DND-41 (cell line): ENCODE results near the gene KCNB1.

Experiments
- ATAC-seq: fragments of 200-7000 bp; cut with Tn5 transposase; 3 replicates; pipeline ENCODE4 v1.9.1; 2021; ENCODE audit warnings: low read depth; ENCODE audit not compliant: insufficient read depth
- DNase-seq: peaks from one replicate; pipeline ENCODE4 v3.0.0-alpha.2; 2020
- H2AFZ ChIP-seq: 2 replicates; pipeline ENCODE4 v1.6.0; 2012; ENCODE audit warnings: low read depth, low read length
- H3K27ac ChIP-seq: 2 replicates; pipeline ENCODE4 v1.5.1; 2012; ENCODE audit warnings: low read length, inconsistent platforms
- H3K27me3 ChIP-seq: fragments of 200-600 bp; sonication (generic); 2 replicates; pipeline ENCODE4 v1.6.0; 2012; ENCODE audit warnings: low read length, mild to moderate bottlenecking, inconsistent platforms; ENCODE audit not compliant: insufficient read depth, poor library complexity
- H3K36me3 ChIP-seq: 2 replicates; pipeline ENCODE4 v1.5.1; 2012; ENCODE audit warnings: low read length, inconsistent platforms; ENCODE audit not compliant: insufficient read depth
- H3K4me1 ChIP-seq: 2 replicates; pipeline ENCODE4 v1.5.1; 2012; ENCODE audit warnings: mild to moderate bottlenecking, low read length; ENCODE audit not compliant: insufficient read depth
- H3K4me2 ChIP-seq: 2 replicates; pipeline ENCODE4 v1.6.0; 2012; ENCODE audit warnings: mild to moderate bottlenecking, moderate library complexity, low read length, inconsistent platforms; ENCODE audit not compliant: insufficient read depth
- H3K4me3 ChIP-seq, 2 experiments: fragments of 200-600 bp in 1 of 2; shearing (Covaris generic) in 1 of 2; 2 replicates each; pipeline ENCODE4 v1.5.1; 2012 to 2016; ENCODE audit warnings: inconsistent platforms in 2 of 2, low read length in 2 of 2, mild to moderate bottlenecking in 2 of 2, low read depth in 1 of 2, moderate library complexity in 1 of 2
- H3K79me2 ChIP-seq: 2 replicates; pipeline ENCODE4 v1.6.0; 2012; ENCODE audit warnings: low read length, inconsistent platforms; ENCODE audit not compliant: insufficient read depth
- H3K9ac ChIP-seq: 2 replicates; pipeline ENCODE4 v1.6.0; 2012; ENCODE audit warnings: low read depth, mild to moderate bottlenecking, inconsistent platforms, low read length, moderate library complexity
- H3K9me3 ChIP-seq: 2 replicates; pipeline ENCODE4 v1.5.1; 2012; ENCODE audit warnings: low read length, moderate library complexity, mild to moderate bottlenecking, inconsistent platforms; ENCODE audit not compliant: insufficient read depth, severe bottlenecking
- H4K20me1 ChIP-seq: 2 replicates; pipeline ENCODE4 v1.6.0; 2012; ENCODE audit warnings: low read length; ENCODE audit not compliant: insufficient read depth
- EZH2 ChIP-seq: IDR thresholded peaks from 3 replicates; pipeline ENCODE4 v1.6.1; 2012; ENCODE audit warnings: borderline replicate concordance, low read depth, mild to moderate bottlenecking, moderate library complexity, low read length, inconsistent platforms; ENCODE audit not compliant: severe bottlenecking
- TF ChIP-seq, protein P1 (sequence below): IDR thresholded peaks from 2 replicates; pipeline ENCODE4 v1.5.1; 2012; ENCODE audit warnings: borderline replicate concordance, low read length, moderate library complexity, mild to moderate bottlenecking; ENCODE audit not compliant: poor library complexity, severe bottlenecking; ENCODE audit errors: extremely low read depth

KCNB1 gene

DNA sequence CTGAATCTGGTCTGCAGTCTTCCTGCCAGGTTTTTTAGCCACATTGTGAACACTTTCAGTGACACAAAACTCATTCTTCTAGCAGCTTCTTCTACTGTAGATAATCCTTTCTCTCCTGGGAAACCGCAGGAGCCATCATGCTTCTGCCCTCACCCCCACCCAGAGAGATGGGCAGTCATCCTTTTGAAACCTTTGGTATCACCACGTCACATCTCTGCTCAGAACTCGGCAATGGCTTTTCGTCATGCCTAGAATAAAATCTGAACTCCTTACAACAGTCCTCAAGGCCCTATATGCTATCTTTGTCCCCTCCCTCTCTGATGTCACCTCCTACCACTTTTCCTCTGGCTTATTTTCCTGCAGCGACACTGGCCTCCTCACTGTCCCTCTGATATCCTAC is 158.2 kb downstream of the KCNB1 start:
- ATAC-seq (no peak), DNase-seq (no peak)
- Histone ChIP-seq H3K4me2 (no peak overlapping the region), H4K20me1 (0 out of 2 replicates have a peak, but pooled peaks cover 6% of the 10 kb centered on the region), H2AFZ (no peak overlapping the region), H3K4me3 (no peak overlapping the region), H3K9me3 (no peaks in the 10 kb centered on the region), H3K27me3 (peaks cover 34% of the 10 kb centered on the region), H3K36me3 (no peaks in the 10 kb centered on the region), H3K27ac (no peak overlapping the region), H3K79me2 (no peaks in the 10 kb centered on the region), H3K4me1 (peaks cover 16% of the 10 kb centered on the region), H3K9ac (no peak overlapping the region)
- no peak for TF ChIP-seq EZH2

DNA sequence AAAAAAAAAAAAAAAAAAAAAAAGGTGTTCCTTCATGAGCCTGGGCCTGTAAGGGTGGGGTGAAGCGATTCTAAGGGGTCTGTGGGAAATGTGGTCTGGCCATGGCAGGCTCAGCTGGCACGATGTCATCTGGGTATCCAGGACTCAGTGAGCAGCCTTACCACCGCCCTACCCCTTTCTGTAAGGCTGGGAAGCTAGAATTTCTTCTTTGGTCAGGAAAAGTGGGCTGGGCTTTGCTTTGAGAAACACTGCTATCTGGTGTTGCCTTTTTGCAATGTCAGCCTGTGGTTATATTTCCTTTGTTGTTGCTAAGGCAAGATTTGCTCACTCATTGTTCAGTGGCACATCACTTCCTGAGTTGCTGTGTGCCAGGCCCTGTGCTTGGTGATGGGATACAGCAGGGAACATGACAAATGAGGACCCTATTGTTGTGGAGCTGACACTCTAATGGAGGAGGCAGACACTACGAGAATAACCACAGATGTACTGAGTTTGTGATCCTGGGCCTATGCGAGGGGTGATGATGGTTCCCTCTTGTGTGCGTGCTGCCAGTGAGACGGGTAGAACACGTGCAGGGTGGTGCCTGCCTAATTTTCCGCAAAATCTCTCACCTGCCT is 158.7 kb downstream of the KCNB1 start:
- Histone ChIP-seq H3K9ac (no peak overlapping the region), H3K27ac (no peak overlapping the region), H3K27me3 (peaks cover 35% of the 10 kb centered on the region), H3K4me2 (peak overlapping the region; percentile 44; the same call in 1 of the 2 replicates), H3K36me3 (no peaks in the 10 kb centered on the region), H3K79me2 (no peaks in the 10 kb centered on the region), H3K9me3 (no peaks in the 10 kb centered on the region), H3K4me1 (peaks cover 22% of the 10 kb centered on the region), H4K20me1 (0 out of 2 replicates have a peak, but pooled peaks cover under 1% of the 10 kb centered on the region), H2AFZ (peak overlapping the region; percentile 4; the same call in 1 of the 2 replicates), H3K4me3 (no peak overlapping the region)
- ATAC-seq (peak; percentile 87), DNase-seq (peak; percentile 82)
- TF ChIP-seq, protein P1, sequence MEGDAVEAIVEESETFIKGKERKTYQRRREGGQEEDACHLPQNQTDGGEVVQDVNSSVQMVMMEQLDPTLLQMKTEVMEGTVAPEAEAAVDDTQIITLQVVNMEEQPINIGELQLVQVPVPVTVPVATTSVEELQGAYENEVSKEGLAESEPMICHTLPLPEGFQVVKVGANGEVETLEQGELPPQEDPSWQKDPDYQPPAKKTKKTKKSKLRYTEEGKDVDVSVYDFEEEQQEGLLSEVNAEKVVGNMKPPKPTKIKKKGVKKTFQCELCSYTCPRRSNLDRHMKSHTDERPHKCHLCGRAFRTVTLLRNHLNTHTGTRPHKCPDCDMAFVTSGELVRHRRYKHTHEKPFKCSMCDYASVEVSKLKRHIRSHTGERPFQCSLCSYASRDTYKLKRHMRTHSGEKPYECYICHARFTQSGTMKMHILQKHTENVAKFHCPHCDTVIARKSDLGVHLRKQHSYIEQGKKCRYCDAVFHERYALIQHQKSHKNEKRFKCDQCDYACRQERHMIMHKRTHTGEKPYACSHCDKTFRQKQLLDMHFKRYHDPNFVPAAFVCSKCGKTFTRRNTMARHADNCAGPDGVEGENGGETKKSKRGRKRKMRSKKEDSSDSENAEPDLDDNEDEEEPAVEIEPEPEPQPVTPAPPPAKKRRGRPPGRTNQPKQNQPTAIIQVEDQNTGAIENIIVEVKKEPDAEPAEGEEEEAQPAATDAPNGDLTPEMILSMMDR: peak; percentile 75
- no peak for TF ChIP-seq EZH2

DNA sequence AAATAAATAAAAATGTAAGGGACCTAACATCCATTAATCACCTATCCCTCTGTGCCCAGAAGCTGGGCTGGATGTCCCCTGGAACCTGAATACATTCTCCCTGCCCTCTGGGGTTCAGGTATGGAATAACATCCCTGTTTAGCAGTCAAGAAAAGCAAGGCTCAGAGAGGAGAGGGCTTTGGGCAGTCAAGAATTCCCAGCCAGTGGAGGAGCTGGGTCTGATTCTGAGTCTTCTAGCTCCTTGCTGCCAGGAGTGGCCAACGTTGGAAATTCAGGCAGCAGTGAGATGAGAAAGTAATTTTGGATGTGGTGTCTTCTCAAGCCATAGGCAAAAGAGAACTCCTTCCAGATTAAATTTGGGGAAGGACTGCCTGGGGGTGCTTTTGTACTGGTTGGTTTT is 162.0 kb downstream of the KCNB1 start:
- no peaks in the 10 kb centered on the region for H4K20me1 ChIP-seq
- no peak overlapping the region for H3K4me2 ChIP-seq
- no peak overlapping the region for H2AFZ ChIP-seq
- no peaks in the 10 kb centered on the region for H3K9me3 ChIP-seq
- H3K79me2 ChIP-seq: no peaks in the 10 kb centered on the region
- TF ChIP-seq EZH2: no peak
- TF ChIP-seq, protein P1: peak; percentile 31
- H3K9ac ChIP-seq: no peak overlapping the region
- H3K4me3 ChIP-seq: no peak overlapping the region
- no peaks in the 10 kb centered on the region for H3K36me3 ChIP-seq
- H3K4me1 ChIP-seq: peaks cover 30% of the 10 kb centered on the region
- ATAC-seq (no peak), DNase-seq (no peak)
- no peak overlapping the region for H3K27ac ChIP-seq
- H3K27me3 ChIP-seq: peaks cover 48% of the 10 kb centered on the region

DNA sequence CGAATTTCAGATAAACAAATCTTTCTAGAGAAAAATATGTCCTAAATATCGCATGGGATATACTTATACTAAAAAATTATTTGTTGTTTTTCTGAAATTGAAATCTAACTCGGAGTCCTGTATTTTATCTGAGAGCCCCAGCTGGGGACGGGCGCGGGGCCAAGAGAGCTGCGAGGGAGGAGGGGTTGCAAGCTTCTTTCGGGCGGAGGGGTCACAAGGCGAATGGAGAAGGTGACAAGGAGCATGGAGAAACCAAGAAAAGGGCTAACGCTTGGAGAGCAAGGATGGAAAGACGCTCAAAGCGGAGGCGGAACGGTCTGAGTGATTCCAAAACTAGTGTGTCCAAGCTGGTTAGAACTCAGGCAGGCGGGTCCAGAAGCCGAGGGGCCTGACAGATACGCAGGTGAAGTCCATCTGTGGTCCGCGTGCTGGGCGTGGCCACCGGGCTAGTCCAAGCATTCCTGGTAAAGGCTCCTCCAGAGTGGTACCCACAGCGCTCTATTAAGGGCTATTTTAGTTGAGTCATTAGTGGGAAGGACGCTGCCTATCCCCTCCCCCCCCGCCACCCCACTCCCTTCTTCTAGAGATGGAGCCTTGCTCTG is 163.2 kb downstream of the KCNB1 start:
- peaks cover 47% of the 10 kb centered on the region for H3K27me3 ChIP-seq
- 0 out of 2 replicates have a peak overlapping the region, but pooled peaks have one; percentile 65 for H2AFZ ChIP-seq
- no peak for DNase-seq
- H3K79me2 ChIP-seq: no peaks in the 10 kb centered on the region
- H3K4me2 ChIP-seq: peak overlapping the region; percentile 73
- no peaks in the 10 kb centered on the region for H4K20me1 ChIP-seq
- H3K9ac ChIP-seq: no peak overlapping the region
- peak overlapping the region in 1 of 2 experiments; percentile 54; a peak in 1 of 4 replicates for H3K4me3 ChIP-seq
- ATAC-seq: no peak
- peaks cover 28% of the 10 kb centered on the region for H3K4me1 ChIP-seq
- no peak overlapping the region for H3K27ac ChIP-seq
- TF ChIP-seq, protein P1: no peak
- no peak for TF ChIP-seq EZH2
- H3K36me3 ChIP-seq: no peaks in the 10 kb centered on the region
- no peaks in the 10 kb centered on the region for H3K9me3 ChIP-seq
